Stimulated activated effector memory CD8-positive, alpha-beta T cell treated with anti-CD3 and anti-CD28 coated beads, Interleukin-12 subunit alpha, Interleukin-12 subunit beta, amount 100 ng/mL, for 72 hours (primary cell): ENCODE data around the gene HSPB8.

Experiments used
- ATAC-seq: fragments of 150-1000 bp; cut with Tn5 transposase; 2 replicates; pipeline ENCODE4 v1.10.0; 2021
- DNase-seq, 2 donors: peaks; one replicate each; pipeline ENCODE4 v3.0.0; 2021 to 2022; ENCODE audit warnings: low spot score in 2 of 2
- H3K27ac Mint-ChIP-seq: one replicate; pipeline ENCODE4 v1.8.0; 2022; ENCODE audit warnings: mild to moderate bottlenecking, mixed read lengths
- H3K36me3 Mint-ChIP-seq: one replicate; pipeline ENCODE4 v1.8.0; 2022; ENCODE audit warnings: mild to moderate bottlenecking, mixed read lengths
- H3K4me1 Mint-ChIP-seq: one replicate; pipeline ENCODE4 v1.8.0; 2022; ENCODE audit warnings: mixed read lengths
- H3K4me3 Mint-ChIP-seq: one replicate; pipeline ENCODE4 v1.8.0; 2022; ENCODE audit warnings: mild to moderate bottlenecking, mixed read lengths
- H3K9me3 Mint-ChIP-seq: one replicate; pipeline ENCODE4 v1.8.0; 2022; ENCODE audit warnings: mixed read lengths

Gene HSPB8

GRCh38 chr12:119181202-119181601 lies 2.5 kb downstream of the HSPB8 start:
- no peaks in the 10 kb centered on the region for H3K9me3 Mint-ChIP-seq

DNA sequence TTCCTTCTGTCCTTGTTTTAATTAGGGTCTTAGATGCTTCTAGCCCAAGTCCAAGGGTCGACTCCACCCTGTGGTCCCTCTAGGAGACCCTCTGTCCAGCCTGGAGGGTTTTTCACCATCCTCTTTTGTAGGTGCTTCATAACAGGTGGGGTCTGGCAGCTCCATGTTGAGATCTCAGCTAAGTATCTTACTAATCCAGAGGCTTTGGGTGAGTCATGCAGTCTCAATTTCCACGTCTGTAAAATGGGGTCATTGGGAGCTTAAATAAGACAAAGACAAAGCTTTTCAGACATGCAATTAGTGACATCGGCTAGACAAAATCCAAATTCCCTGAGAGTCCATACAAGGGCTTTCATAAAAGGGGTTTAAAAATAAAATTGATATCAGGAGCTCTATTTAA lies 3.2 kb downstream of the HSPB8 start:
- Mint-ChIP-seq H3K36me3 (no peaks in the 10 kb centered on the region), H3K27ac (no peak overlapping the region), H3K4me1 (no peaks in the 10 kb centered on the region), H3K4me3 (no peak overlapping the region), H3K9me3 (no peaks in the 10 kb centered on the region)
- DNase-seq (no peak), ATAC-seq (no peak)

More at GRCh38 chr12:119181202-119181601, 2.5 kb downstream of the HSPB8 start:
- no peak overlapping the region for H3K27ac Mint-ChIP-seq
- H3K4me1 Mint-ChIP-seq: no peaks in the 10 kb centered on the region
- no peak for DNase-seq
- no peak overlapping the region for H3K4me3 Mint-ChIP-seq
- no peaks in the 10 kb centered on the region for H3K36me3 Mint-ChIP-seq
- ATAC-seq: no peak

- Mint-ChIP-seq H3K9me3 (no peaks in the 10 kb centered on the region), H3K4me1 (no peaks in the 10 kb centered on the region), H3K27ac (no peak overlapping the region), H3K4me3 (no peak overlapping the region), H3K36me3 (no peaks in the 10 kb centered on the region)
- no peak for ATAC-seq
- DNase-seq: no peak
Measured at GRCh38 chr12:119182701-119183493, 4.2 kb downstream of the HSPB8 start.

DNA sequence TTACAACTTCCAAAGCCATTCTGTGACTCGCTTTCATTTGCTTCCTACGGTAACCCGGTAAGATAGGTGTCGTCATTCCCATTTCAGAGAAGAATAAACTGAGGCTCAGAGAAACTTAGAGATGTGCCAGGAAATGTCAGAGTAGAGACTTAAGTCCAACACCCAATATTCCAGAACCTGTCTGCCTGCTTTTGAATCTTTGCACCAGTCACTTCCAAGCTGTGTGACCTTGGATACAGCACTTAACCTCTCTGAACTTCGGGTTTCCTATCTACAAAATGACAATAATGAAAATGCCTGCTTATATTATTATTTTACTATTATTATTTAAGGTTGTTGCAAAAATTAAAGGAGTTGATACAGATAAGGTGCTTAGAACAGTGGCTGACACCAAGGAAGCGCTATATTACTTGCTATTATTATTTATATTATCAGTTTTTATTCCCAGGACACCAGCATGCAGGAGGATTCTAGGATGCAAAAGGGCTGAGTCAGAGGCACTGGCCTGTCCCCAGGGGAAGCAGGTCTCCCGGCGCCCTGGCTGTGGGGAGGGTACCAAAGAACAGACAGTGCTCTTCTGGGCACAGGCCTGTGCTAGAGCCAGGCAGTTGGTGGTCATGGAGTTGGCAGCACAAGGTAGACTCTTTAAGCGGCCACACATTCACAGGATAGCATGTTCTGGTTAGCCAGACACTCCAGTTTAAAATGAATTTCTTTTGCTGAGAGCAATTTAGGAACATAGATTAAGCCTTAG lies 5.4 kb downstream of the HSPB8 start:
- no peaks in the 10 kb centered on the region for H3K4me1 Mint-ChIP-seq
- no peak overlapping the region for H3K4me3 Mint-ChIP-seq
- H3K36me3 Mint-ChIP-seq: no peaks in the 10 kb centered on the region
- no peak for DNase-seq
- H3K27ac Mint-ChIP-seq: no peak overlapping the region
- no peaks in the 10 kb centered on the region for H3K9me3 Mint-ChIP-seq
- ATAC-seq: no peak

GRCh38 chr12:119195256-119195655 lies 16.5 kb downstream of the HSPB8 start:
- Mint-ChIP-seq H3K36me3 (no peaks in the 10 kb centered on the region), H3K4me3 (no peak overlapping the region), H3K9me3 (peaks cover 6% of the 10 kb centered on the region), H3K4me1 (no peaks in the 10 kb centered on the region), H3K27ac (no peak overlapping the region)
- DNase-seq: no peak
- no peak for ATAC-seq

GRCh38 chr12:119198440-119198839 lies 19.7 kb downstream of the HSPB8 start:
- no peak overlapping the region for H3K27ac Mint-ChIP-seq
- H3K9me3 Mint-ChIP-seq: peaks cover 6% of the 10 kb centered on the region
- H3K4me3 Mint-ChIP-seq: no peak overlapping the region
- H3K36me3 Mint-ChIP-seq: no peaks in the 10 kb centered on the region
- no peaks in the 10 kb centered on the region for H3K4me1 Mint-ChIP-seq
- no peak for DNase-seq
- ATAC-seq: no peak

DNA sequence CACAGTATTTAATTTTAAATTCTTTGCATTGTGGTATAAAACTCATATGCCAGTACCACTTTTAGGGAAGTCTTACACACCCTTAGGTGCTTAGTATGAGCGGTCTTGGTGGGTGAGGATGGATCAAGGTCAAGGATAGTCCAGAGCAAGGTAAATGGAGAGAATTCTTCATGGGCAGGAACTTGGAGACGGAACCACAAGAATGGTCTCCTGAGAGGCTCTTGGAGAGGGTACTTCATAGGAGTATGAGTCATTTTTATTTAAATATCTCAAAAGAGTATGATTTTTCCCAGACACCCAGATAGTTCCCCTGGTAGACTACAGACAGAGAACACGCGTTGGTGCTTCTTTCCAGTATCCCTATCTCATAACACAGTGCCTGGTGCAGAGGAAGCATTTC lies 21.9 kb downstream of the HSPB8 start:
- no peak for ATAC-seq
- H3K9me3 Mint-ChIP-seq: no peaks in the 10 kb centered on the region

GRCh38 chr12:119201789-119202543 lies 23.2 kb downstream of the HSPB8 start:
- no peaks in the 10 kb centered on the region for H3K36me3 Mint-ChIP-seq
- DNase-seq (no peak), ATAC-seq (no peak)
- no peaks in the 10 kb centered on the region for H3K9me3 Mint-ChIP-seq
- H3K4me3 Mint-ChIP-seq: no peak overlapping the region
- no peak overlapping the region for H3K27ac Mint-ChIP-seq
- no peaks in the 10 kb centered on the region for H3K4me1 Mint-ChIP-seq

More for the DNA sequence above, 21.9 kb downstream of the HSPB8 start:
- H3K36me3 Mint-ChIP-seq: no peaks in the 10 kb centered on the region
- no peaks in the 10 kb centered on the region for H3K4me1 Mint-ChIP-seq
- no peak overlapping the region for H3K4me3 Mint-ChIP-seq
- DNase-seq: no peak
- H3K27ac Mint-ChIP-seq: no peak overlapping the region

- Mint-ChIP-seq H3K4me1 (no peaks in the 10 kb centered on the region), H3K27ac (no peak overlapping the region), H3K9me3 (no peaks in the 10 kb centered on the region), H3K4me3 (no peak overlapping the region), H3K36me3 (no peaks in the 10 kb centered on the region)
- ATAC-seq (no peak), DNase-seq (no peak)
Measured at GRCh38 chr12:119202544-119202943, 23.8 kb downstream of the HSPB8 start.

DNA sequence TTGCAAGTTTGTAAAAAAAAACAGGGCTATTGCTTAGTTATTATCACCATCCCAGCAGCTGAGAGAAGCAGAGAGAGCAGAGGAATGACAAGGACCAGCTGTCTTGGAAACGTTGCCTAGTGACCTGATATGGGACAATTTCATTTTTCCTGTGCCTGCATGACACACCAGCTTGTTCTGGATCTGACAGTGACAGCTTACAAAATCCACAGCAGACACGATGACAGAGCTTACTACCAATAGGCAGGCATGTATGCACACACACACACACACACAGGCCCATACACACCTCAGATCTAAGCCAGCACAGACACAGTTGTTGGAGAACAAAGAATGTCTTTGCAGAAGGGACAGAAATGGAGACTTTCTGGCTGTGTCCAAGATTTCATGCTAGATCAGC lies 25.4 kb downstream of the HSPB8 start:
- no peak overlapping the region for H3K4me3 Mint-ChIP-seq
- H3K9me3 Mint-ChIP-seq: no peaks in the 10 kb centered on the region
- DNase-seq (no peak), ATAC-seq (no peak)
- H3K36me3 Mint-ChIP-seq: no peaks in the 10 kb centered on the region
- H3K27ac Mint-ChIP-seq: no peak overlapping the region
- H3K4me1 Mint-ChIP-seq: no peaks in the 10 kb centered on the region

DNA sequence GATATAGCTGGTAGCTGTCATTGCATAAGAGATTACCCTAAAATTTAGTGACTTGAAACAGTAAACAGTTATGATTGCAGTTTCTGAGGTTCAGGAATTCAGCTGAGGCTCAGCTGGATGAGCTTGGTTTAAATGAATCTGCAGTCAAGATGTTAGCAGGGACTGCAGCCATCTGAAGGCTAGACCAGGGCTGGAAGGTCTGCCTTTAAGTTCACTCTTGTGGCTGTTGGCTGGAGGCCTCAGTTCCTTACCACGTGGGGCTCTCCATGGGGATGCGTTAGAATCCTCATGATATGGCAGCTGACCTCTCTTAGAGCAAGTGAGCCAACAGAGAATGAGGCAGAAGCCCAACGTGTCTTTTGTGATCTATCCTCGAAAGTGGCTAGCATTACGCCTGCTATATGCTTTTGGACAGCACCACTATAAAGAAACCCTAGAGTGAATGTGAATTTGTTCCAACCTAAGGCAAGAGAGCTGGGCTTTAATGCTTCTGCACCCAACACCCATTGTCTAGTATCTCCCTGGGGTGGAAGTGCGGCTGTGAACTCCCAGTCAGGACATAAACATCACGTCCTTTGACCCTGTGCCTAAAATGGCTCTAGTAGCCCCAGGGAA lies 26.0 kb downstream of the HSPB8 start:
- no peaks in the 10 kb centered on the region for H3K36me3 Mint-ChIP-seq
- no peaks in the 10 kb centered on the region for H3K4me1 Mint-ChIP-seq
- H3K4me3 Mint-ChIP-seq: no peak overlapping the region
- no peak for DNase-seq
- H3K27ac Mint-ChIP-seq: no peak overlapping the region
- no peaks in the 10 kb centered on the region for H3K9me3 Mint-ChIP-seq
- ATAC-seq: no peak

DNA sequence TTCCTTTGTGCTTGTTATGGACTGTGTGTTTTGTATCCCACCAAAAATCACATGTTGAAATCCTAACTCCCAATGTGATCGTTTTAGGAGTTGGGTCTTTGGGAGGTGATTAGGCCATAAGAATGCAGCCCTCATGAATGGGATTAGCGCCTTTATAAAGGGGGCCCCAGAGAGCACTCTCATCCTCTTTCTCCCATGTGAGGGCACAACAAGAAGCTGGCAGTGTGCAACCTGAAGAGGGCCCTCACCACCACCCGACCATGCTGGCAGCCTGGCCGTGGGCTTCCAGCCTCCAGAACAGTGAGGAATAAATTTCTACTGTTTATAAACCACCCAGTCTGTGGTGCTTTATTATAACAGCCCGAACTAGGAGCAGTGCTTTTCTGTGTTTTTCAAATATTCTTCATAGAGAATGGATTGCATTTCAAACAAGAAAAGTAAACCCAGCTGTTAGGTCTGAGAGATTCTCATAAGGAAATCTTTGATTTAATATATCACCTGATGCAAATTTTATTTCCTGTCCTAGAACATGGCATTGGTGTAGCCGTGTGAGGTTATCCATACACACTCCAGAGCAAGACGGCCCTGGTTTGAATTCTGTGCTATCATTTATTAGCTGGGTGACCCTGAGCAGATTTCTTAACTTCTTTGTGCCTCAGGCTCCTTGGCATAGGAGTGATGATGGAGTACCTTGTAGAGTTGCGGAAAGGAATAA lies 27.8 kb downstream of the HSPB8 start:
- H3K4me3 Mint-ChIP-seq: no peak overlapping the region
- DNase-seq (no peak), ATAC-seq (no peak)
- H3K4me1 Mint-ChIP-seq: no peaks in the 10 kb centered on the region
- H3K9me3 Mint-ChIP-seq: no peaks in the 10 kb centered on the region
- H3K36me3 Mint-ChIP-seq: no peaks in the 10 kb centered on the region
- H3K27ac Mint-ChIP-seq: no peak overlapping the region

DNA sequence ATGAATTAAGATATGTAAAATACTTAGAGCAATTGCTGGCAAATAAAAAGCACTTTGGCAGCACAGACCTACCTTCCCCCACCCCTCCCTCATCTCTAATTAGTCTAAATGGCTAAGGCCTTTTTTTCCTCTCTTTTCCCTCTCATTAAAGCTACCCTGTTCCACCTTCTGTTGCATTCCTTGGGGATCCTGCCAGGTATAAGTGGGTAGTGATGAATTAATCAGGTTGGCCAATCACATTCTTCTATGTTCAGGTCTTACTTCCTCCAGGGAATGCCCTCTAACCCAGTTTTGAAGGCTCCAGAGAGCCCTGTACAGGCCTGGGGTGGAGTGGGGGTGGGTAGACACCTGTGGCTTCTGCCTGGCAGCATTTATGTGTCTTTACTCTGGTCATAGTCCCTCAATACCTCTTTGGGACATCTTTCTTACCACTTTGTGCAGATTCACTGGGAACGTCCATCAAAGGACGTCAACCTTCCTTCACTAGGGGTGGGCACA lies 28.4 kb downstream of the HSPB8 start:
- H3K9me3 Mint-ChIP-seq: no peaks in the 10 kb centered on the region
- ATAC-seq (no peak), DNase-seq (no peak)
- H3K4me1 Mint-ChIP-seq: no peaks in the 10 kb centered on the region
- H3K4me3 Mint-ChIP-seq: no peak overlapping the region
- H3K36me3 Mint-ChIP-seq: no peaks in the 10 kb centered on the region
- no peak overlapping the region for H3K27ac Mint-ChIP-seq

DNA sequence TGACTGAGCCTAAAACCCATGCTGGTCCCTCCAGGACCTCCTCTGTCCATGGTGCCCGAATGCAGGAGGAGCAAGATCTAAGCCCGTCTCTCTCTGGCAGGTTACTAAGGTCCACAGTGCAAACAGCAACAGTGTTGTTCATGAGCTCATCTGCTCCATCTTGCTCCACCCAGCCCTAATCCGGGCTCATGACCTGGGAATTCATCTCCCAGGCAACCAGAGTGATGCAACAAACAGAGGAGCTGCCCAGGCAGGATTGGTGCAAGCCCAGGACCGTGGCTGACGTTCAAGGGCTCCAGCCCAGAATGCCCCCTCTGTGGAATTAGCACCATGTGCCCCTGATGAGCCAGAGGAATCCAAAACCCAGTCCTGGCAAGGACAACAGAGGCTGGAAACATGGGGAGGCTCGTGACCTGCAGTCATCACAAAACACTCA lies 29.9 kb downstream of the HSPB8 start:
- H3K4me1 Mint-ChIP-seq: no peaks in the 10 kb centered on the region
- DNase-seq: no peak
- no peak overlapping the region for H3K27ac Mint-ChIP-seq

More for the DNA sequence above, 29.9 kb downstream of the HSPB8 start:
- ATAC-seq: no peak
- Mint-ChIP-seq H3K4me3 (no peak overlapping the region), H3K9me3 (no peaks in the 10 kb centered on the region), H3K36me3 (no peaks in the 10 kb centered on the region)
